MM.1S (cell line): ENCODE results near the gene CLDN4.

Source experiments
- DNase-seq: peaks from one replicate; pipeline ENCODE4 v3.0.0-alpha.2; 2015
- H2AFZ ChIP-seq: fragments of 300-600 bp; sonication (generic); 2 replicates; pipeline ENCODE4 v1.6.0; 2016; ENCODE audit warnings: antibody characterized with exemption, low read length
- H3F3A ChIP-seq: fragments of 300-600 bp; sonication (generic); 2 replicates; pipeline ENCODE4 v1.6.1; 2016; ENCODE audit warnings: mild to moderate bottlenecking, antibody characterized with exemption, low read length, moderate library complexity, mixed read lengths; ENCODE audit not compliant: insufficient read depth
- H3K27ac ChIP-seq: fragments of 300-600 bp; sonication (generic); 2 replicates; pipeline ENCODE4 v1.5.1; 2016; ENCODE audit warnings: mild to moderate bottlenecking, low read length
- H3K27me3 ChIP-seq: fragments of 300-600 bp; sonication (generic); replicated peaks from 2 replicates; pipeline ENCODE4 v1.6.0; 2016; ENCODE audit warnings: low read length; ENCODE audit not compliant: insufficient read depth
- H3K36me3 ChIP-seq: fragments of 300-600 bp; sonication (generic); replicated peaks from 2 replicates; pipeline ENCODE4 v1.6.1; 2016; ENCODE audit warnings: mild to moderate bottlenecking, low read length, mixed read lengths; ENCODE audit not compliant: insufficient read depth
- H3K4me1 ChIP-seq: fragments of 300-600 bp; sonication (generic); 2 replicates; pipeline ENCODE4 v1.6.1; 2016; ENCODE audit warnings: low read length, mixed read lengths
- H3K4me2 ChIP-seq: fragments of 300-600 bp; sonication (generic); 2 replicates; pipeline ENCODE4 v1.6.0; 2016; ENCODE audit warnings: low read depth, low read length
- H3K4me3 ChIP-seq: fragments of 300-600 bp; sonication (generic); 2 replicates; pipeline ENCODE4 v1.5.1; 2016; ENCODE audit warnings: low read length, mixed read lengths
- H3K79me2 ChIP-seq: fragments of 300-600 bp; sonication (generic); 2 replicates; pipeline ENCODE4 v1.6.1; 2016; ENCODE audit warnings: mixed run types, low read length, mixed read lengths
- H3K9ac ChIP-seq: fragments of 300-600 bp; sonication (generic); 2 replicates; pipeline ENCODE4 v1.6.1; 2016; ENCODE audit warnings: low read length, mixed read lengths
- H3K9me2 ChIP-seq: fragments of 300-600 bp; sonication (generic); replicated peaks from 2 replicates; pipeline ENCODE4 v1.6.1; 2016; ENCODE audit warnings: mild to moderate bottlenecking, low read length, mixed read lengths; ENCODE audit not compliant: insufficient read depth
- H3K9me3 ChIP-seq: fragments of 300-600 bp; sonication (generic); replicated peaks from 2 replicates; pipeline ENCODE4 v1.6.1; 2016; ENCODE audit warnings: mild to moderate bottlenecking, low read length, mixed read lengths; ENCODE audit not compliant: insufficient read depth
- H4K20me1 ChIP-seq: fragments of 300-600 bp; sonication (generic); 2 replicates; pipeline ENCODE4 v1.6.1; 2016; ENCODE audit warnings: mild to moderate bottlenecking, low read length, moderate library complexity, mixed read lengths; ENCODE audit not compliant: insufficient read depth
- CTCF ChIP-seq: fragments of 300-600 bp; sonication (generic); IDR thresholded peaks from 2 replicates; pipeline ENCODE4 v1.5.1; 2016; ENCODE audit warnings: antibody characterized with exemption, low read length, mixed read lengths
- EZH2 ChIP-seq: fragments of 300-600 bp; sonication (generic); optimal IDR thresholded peaks from 2 replicates; pipeline ENCODE3; 2017; ENCODE audit warnings: low read depth, mild to moderate bottlenecking, antibody characterized with exemption, low read length, mixed read lengths
- EZH2phosphoT487 ChIP-seq: fragments of 300-600 bp; sonication (generic); IDR thresholded peaks from 2 replicates; pipeline ENCODE4 v1.6.1; 2018; ENCODE audit warnings: antibody characterized with exemption, low read length

Gene CLDN4

GRCh38 chr7:73851410-73852338 is 20.9 kb downstream of the CLDN4 start:
- Histone ChIP-seq H3K27me3 (peaks cover 5% of the 10 kb centered on the region; the same call in 1 of the 2 replicates), H3K4me2 (peak overlapping the region; percentile 56), H3K27ac (peak overlapping the region; percentile 83), H4K20me1 (no peaks in the 10 kb centered on the region), H2AFZ (0 out of 2 replicates have a peak overlapping the region, but pooled peaks have one; percentile 9), H3K79me2 (no peaks in the 10 kb centered on the region), H3K9me2 (no peaks in the 10 kb centered on the region), H3K9ac (peak overlapping the region; percentile 49; the same call in 1 of the 2 replicates), H3K4me1 (peaks cover 25% of the 10 kb centered on the region), H3F3A (peaks cover 8% of the 10 kb centered on the region), H3K4me3 (no peak overlapping the region), H3K9me3 (no peaks in the 10 kb centered on the region), H3K36me3 (no peaks in the 10 kb centered on the region)
- TF ChIP-seq EZH2 (no peak), CTCF (no peak), EZH2phosphoT487 (no peak)
- DNase-seq = peak; percentile 86

DNA sequence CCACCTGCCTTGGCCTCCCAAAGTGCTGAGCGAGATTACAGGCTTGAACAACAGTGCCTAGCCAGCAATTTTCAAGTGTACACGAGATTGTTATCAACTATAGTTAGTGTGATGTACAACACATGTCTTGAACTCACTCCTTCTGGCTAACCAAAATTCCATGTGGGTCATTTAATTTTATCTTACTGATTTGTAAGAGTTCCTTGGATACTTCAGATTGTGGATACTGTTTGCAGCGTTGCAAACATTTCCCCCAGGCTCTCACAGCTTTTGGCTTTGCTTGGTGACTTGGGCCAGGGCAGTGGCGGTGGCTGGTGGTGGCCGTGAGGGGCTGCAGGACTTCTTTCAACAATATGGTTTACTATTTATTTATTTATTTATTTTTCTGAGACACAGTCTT is 21.7 kb downstream of the CLDN4 start:
- Histone ChIP-seq H3K27ac (no peak overlapping the region), H4K20me1 (no peaks in the 10 kb centered on the region), H3K4me3 (no peak overlapping the region), H2AFZ (no peak overlapping the region), H3K9me2 (no peaks in the 10 kb centered on the region), H3K79me2 (no peaks in the 10 kb centered on the region), H3K4me1 (peaks cover 24% of the 10 kb centered on the region), H3F3A (peaks cover 8% of the 10 kb centered on the region), H3K9me3 (no peaks in the 10 kb centered on the region), H3K27me3 (peaks cover 5% of the 10 kb centered on the region; the same call in 1 of the 2 replicates), H3K9ac (no peak overlapping the region), H3K36me3 (no peaks in the 10 kb centered on the region), H3K4me2 (no peak overlapping the region)
- TF ChIP-seq EZH2phosphoT487 (no peak), CTCF (no peak), EZH2 (no peak)
- DNase-seq = no peak

DNA sequence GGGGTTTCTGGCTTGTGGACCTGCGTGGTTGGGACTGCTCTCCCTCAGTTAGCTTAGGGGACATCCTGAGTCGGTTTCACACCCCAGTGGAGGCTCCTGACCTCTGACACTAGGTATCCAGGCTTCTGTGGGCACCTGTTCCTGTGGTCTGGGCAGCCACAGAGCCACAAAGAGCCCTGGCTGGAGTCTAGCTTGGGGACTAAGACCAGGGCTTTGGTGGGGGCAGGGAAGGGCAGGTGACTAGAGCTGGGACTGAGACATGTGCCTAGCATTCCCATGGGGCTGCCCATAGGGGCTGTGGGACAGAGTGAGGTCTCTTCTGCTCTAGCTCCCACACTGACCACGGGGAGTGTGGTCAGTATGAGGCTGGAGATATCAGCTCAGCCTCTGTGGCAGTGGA is 26.1 kb downstream of the CLDN4 start:
- Histone ChIP-seq H3K4me1 (peaks cover 7% of the 10 kb centered on the region), H3F3A (no peaks in the 10 kb centered on the region), H2AFZ (no peak overlapping the region), H3K4me2 (no peak overlapping the region), H3K9ac (no peak overlapping the region), H3K4me3 (no peak overlapping the region), H3K27ac (no peak overlapping the region), H3K9me2 (no peaks in the 10 kb centered on the region), H3K27me3 (peaks cover 5% of the 10 kb centered on the region; the same call in 1 of the 2 replicates), H3K9me3 (no peaks in the 10 kb centered on the region), H3K79me2 (no peaks in the 10 kb centered on the region), H4K20me1 (no peaks in the 10 kb centered on the region), H3K36me3 (no peaks in the 10 kb centered on the region)
- TF ChIP-seq EZH2 (no peak), EZH2phosphoT487 (no peak)
- DNase-seq = no peak
